A204.1 (cell line): Measurements from ENCODE around the gene TSHZ2.

Experiments used
- FAIRE-seq: peaks from 2 replicates; lab custom pipeline; 2012; peaks lifted over from hg19 to GRCh38; lab: Jason Lieb, UNC

Gene TSHZ2

GRCh38 chr20:53210931-53211330 lies 238.8 kb downstream of the TSHZ2 start:
- FAIRE-seq: no peak

- FAIRE-seq: no peak
Measured at GRCh38 chr20:53212018-53212417, 239.9 kb downstream of the TSHZ2 start.

- FAIRE-seq: no peak
Measured at GRCh38 chr20:53214392-53214791, 242.2 kb downstream of the TSHZ2 start.

- FAIRE-seq: no peak
Measured at GRCh38 chr20:53215166-53215565, 243.0 kb downstream of the TSHZ2 start.

GRCh38 chr20:53216478-53216855 lies 244.3 kb downstream of the TSHZ2 start:
- FAIRE-seq: no peak

GRCh38 chr20:53216856-53217576 lies 244.9 kb downstream of the TSHZ2 start:
- no peak for FAIRE-seq

- no peak for FAIRE-seq
Measured at GRCh38 chr20:53220482-53221307, 248.5 kb downstream of the TSHZ2 start.

GRCh38 chr20:53221731-53222130 lies 249.6 kb downstream of the TSHZ2 start:
- no peak for FAIRE-seq

- no peak for FAIRE-seq
Measured at GRCh38 chr20:53222416-53222815, 250.3 kb downstream of the TSHZ2 start.

GRCh38 chr20:53222932-53223331 lies 250.8 kb downstream of the TSHZ2 start:
- no peak for FAIRE-seq

- FAIRE-seq: no peak
Measured at GRCh38 chr20:53223626-53224172, 251.5 kb downstream of the TSHZ2 start.

GRCh38 chr20:53224851-53225250 lies 252.7 kb downstream of the TSHZ2 start:
- FAIRE-seq: no peak

- FAIRE-seq: no peak
Measured at GRCh38 chr20:53226826-53227225, 254.7 kb downstream of the TSHZ2 start.

- no peak for FAIRE-seq
Measured at GRCh38 chr20:53227523-53227922, 255.4 kb downstream of the TSHZ2 start.

- no peak for FAIRE-seq
Measured at GRCh38 chr20:53231061-53231460, 258.9 kb downstream of the TSHZ2 start.

- no peak for FAIRE-seq
Measured at GRCh38 chr20:53237461-53237860, 265.3 kb downstream of the TSHZ2 start.

GRCh38 chr20:53238121-53238660 lies 266.0 kb downstream of the TSHZ2 start:
- no peak for FAIRE-seq

- no peak for FAIRE-seq
Measured at GRCh38 chr20:53243152-53243551, 271.0 kb downstream of the TSHZ2 start.

- no peak for FAIRE-seq
Measured at GRCh38 chr20:53244711-53245110, 272.6 kb downstream of the TSHZ2 start.

GRCh38 chr20:53245574-53245973 lies 273.4 kb downstream of the TSHZ2 start:
- no peak for FAIRE-seq

- no peak for FAIRE-seq
Measured at GRCh38 chr20:53247468-53248103, 275.4 kb downstream of the TSHZ2 start.

GRCh38 chr20:53250456-53250855 lies 278.3 kb downstream of the TSHZ2 start:
- FAIRE-seq: no peak

- no peak for FAIRE-seq
Measured at GRCh38 chr20:53252002-53252401, 279.8 kb downstream of the TSHZ2 start.
